ENCODE results near the gene ATP2A3. TPM values are rescaled to one million over a fixed set of nuclear protein-coding genes. Genes with fewer than 3 reads are reported as not detected.
A peak's percentile ranks its signal among the peaks of the same experiment; 100 is the strongest.

ATP2A3 gene
- total RNA-seq, 2 donors from 2014 or later = 43.8 to 49.5 TPM

GRCh38 chr17:3924512-3925350, 39.5 kb downstream of the ATP2A3 start:
- no peak overlapping the region for H3K4me3 ChIP-seq
- no peak overlapping the region for H3K27ac ChIP-seq
- TF ChIP-seq CTCF (IDR thresholded peaks at IDR 0.05) = no peak
- intact Hi-C loops (cut with DNase I) = no loop called here
- ATAC-seq (no peak), DNase-seq (no peak)
- WGBS, 2 donors = 75 to 83% methylated on average over 15 to 39 of the region's 40 CpGs
- no peaks in the 10 kb centered on the region for H3K36me3 ChIP-seq (replicated peaks in 1 of 2; ENCODE audit: insufficient read depth in 1 of 2, low read depth in 2 of 2)
- no peaks in the 10 kb centered on the region for H3K9me3 ChIP-seq
- H3K4me1 ChIP-seq = peaks cover 5% of the 10 kb centered on the region
- H3K27me3 ChIP-seq = no peaks in the 10 kb centered on the region

- no peak for ATAC-seq
- no peaks in the 10 kb centered on the region for H3K36me3 ChIP-seq (replicated peaks in 1 of 2; ENCODE audit: insufficient read depth in 1 of 2, low read depth in 2 of 2)
- H3K27ac ChIP-seq = no peak overlapping the region
- no peaks in the 10 kb centered on the region for H3K27me3 ChIP-seq
- intact Hi-C loops (cut with DNase I) = no loop called here
- peaks cover 5% of the 10 kb centered on the region for H3K4me1 ChIP-seq
- DNase-seq = no peak
- H3K4me3 ChIP-seq = no peak overlapping the region
- H3K9me3 ChIP-seq = no peaks in the 10 kb centered on the region
- 72 to 89% methylated on average over 15 to 18 of the region's 18 CpGs for WGBS, 2 donors
- TF ChIP-seq POLR2A (IDR thresholded peaks at IDR 0.05) (no peak), CTCF (IDR thresholded peaks at IDR 0.05) (no peak)
These were observed 40.6 kb downstream of the ATP2A3 start for GRCh38 chr17:3923466-3924190.

GRCh38 chr17:3922765-3923164, 41.5 kb downstream of the ATP2A3 start:
- no peak overlapping the region for H3K4me3 ChIP-seq
- no peak overlapping the region for H3K27ac ChIP-seq
- intact Hi-C loops (cut with DNase I) = no loop called here
- H3K9me3 ChIP-seq = no peaks in the 10 kb centered on the region
- peaks cover 5% of the 10 kb centered on the region for H3K4me1 ChIP-seq
- 89 to 90% methylated on average over 2 to 7 of the region's 7 CpGs for WGBS, 2 donors
- DNase-seq (no peak), ATAC-seq (no peak)
- H3K27me3 ChIP-seq = no peaks in the 10 kb centered on the region
- H3K36me3 ChIP-seq (replicated peaks in 1 of 2; ENCODE audit: insufficient read depth in 1 of 2, low read depth in 2 of 2) = no peaks in the 10 kb centered on the region
- TF ChIP-seq CTCF (IDR thresholded peaks at IDR 0.05) (no peak), POLR2A (IDR thresholded peaks at IDR 0.05) (no peak)

GRCh38 chr17:3921502-3922319, 42.5 kb downstream of the ATP2A3 start:
- Histone ChIP-seq H3K9me3 (no peaks in the 10 kb centered on the region), H3K4me3 (no peak overlapping the region), H3K27me3 (no peaks in the 10 kb centered on the region), H3K4me1 (peaks cover 15% of the 10 kb centered on the region), H3K27ac (no peak overlapping the region), H3K36me3 (replicated peaks in 1 of 2; ENCODE audit: insufficient read depth in 1 of 2, low read depth in 2 of 2) (no peaks in the 10 kb centered on the region)
- WGBS, 2 donors = 64 to 90% methylated on average over 4 to 26 of the region's 27 CpGs
- TF ChIP-seq CTCF (IDR thresholded peaks at IDR 0.05) = no peak
- no peak for TF ChIP-seq POLR2A (IDR thresholded peaks at IDR 0.05)
- DNase-seq (peak in 2 of 4 donors; percentile 57 to 59), ATAC-seq (peak; percentile 58)
- intact Hi-C loops (cut with DNase I) = no loop called here

All from body of pancreas (tissue), 4 donors.